GM19035 (cell line): ENCODE data around the gene BPNT1.
"Not testable (repeated sequence)": the region's sequence is repeated elsewhere in the genome, so short reads cannot be mapped to it uniquely, and the experiment has no call there.

Experiments
- ATAC-seq: cut with Tn5 transposase; IDR thresholded peaks from one replicate; pipeline ENCODE4 v1.9.1; 2021; ENCODE audit not compliant: unreplicated experiment

The BPNT1 gene

GRCh38 chr1:220089650-220090556 lies at the start of gene BPNT1:
BPNT1 (minus strand) TSS chr1:220089788; CDS start chr1:220079846, 9,942 bp downstream.
- peak; percentile 62 for ATAC-seq

- ATAC-seq, result no peak
Measured at GRCh38 chr1:220137019-220137786, 47.6 kb upstream of the BPNT1 start.

- no peak for ATAC-seq
Measured at GRCh38 chr1:220135755-220136154, 46.2 kb upstream of the BPNT1 start.

- ATAC-seq, result no peak
Measured at GRCh38 chr1:220129479-220130210, 40.1 kb upstream of the BPNT1 start.

- ATAC-seq, result no peak
Measured at GRCh38 chr1:220127076-220127475, 37.5 kb upstream of the BPNT1 start.

- ATAC-seq, result no peak
Measured at GRCh38 chr1:220124542-220124941, 35.0 kb upstream of the BPNT1 start.

GRCh38 chr1:220123889-220124288 lies 34.3 kb upstream of the BPNT1 start:
- no peak for ATAC-seq

GRCh38 chr1:220123066-220123465 lies 33.5 kb upstream of the BPNT1 start:
- no peak for ATAC-seq

GRCh38 chr1:220121791-220122530 lies 32.4 kb upstream of the BPNT1 start:
- ATAC-seq, result no peak

GRCh38 chr1:220119043-220119512 lies 29.5 kb upstream of the BPNT1 start:
- ATAC-seq, result no peak

GRCh38 chr1:220113136-220113695 lies 23.6 kb upstream of the BPNT1 start:
- ATAC-seq, result no peak

- ATAC-seq, result not testable (repeated sequence)
Measured at GRCh38 chr1:220112600-220112999, 23.0 kb upstream of the BPNT1 start.

- not testable (repeated sequence) for ATAC-seq
Measured at GRCh38 chr1:220110473-220110872, 20.9 kb upstream of the BPNT1 start.

GRCh38 chr1:220099826-220100225 lies 10.2 kb upstream of the BPNT1 start:
- no peak for ATAC-seq

GRCh38 chr1:220094016-220094911 lies 4.7 kb upstream of the BPNT1 start, which contains the start of gene IARS2:
IARS2 (plus strand) TSS chr1:220094132; CDS start chr1:220094217, 85 bp downstream.
- ATAC-seq, result peak; percentile 54

- peak; percentile 3 for ATAC-seq
Measured at GRCh38 chr1:220093361-220094015, 3.9 kb upstream of the BPNT1 start.

- ATAC-seq, result no peak
Measured at GRCh38 chr1:220092694-220093093, 3.1 kb upstream of the BPNT1 start.

GRCh38 chr1:220086261-220086686 lies 3.3 kb downstream of the BPNT1 start:
- peak; percentile 45 for ATAC-seq
